A673 (cell line): Measurements from ENCODE around the gene IL15. TPM values are rescaled to one million over a fixed set of nuclear protein-coding genes. Genes with fewer than 3 reads are reported as not detected.

Source experiments
- BruUV-seq: library from RNA; stranded (reverse); fragments of 400-500 nt; replicated peaks from 2 replicates; lab custom pipeline; 2021; lab: Mats Ljungman, UMichigan
- CTCF ChIA-PET: fragments of 300-600 bp; sonication (Branson Sonifier 250); formaldehyde crosslinking; loops from one replicate; lab custom pipeline; 2022; ENCODE audit warnings: antibody characterized with exemption; lab: Charles Lee
- POLR2A ChIA-PET: fragments of 300-600 bp; sonication (Branson Sonifier 250); formaldehyde crosslinking; loops from one replicate; lab custom pipeline; 2022; ENCODE audit warnings: antibody characterized with exemption; ENCODE audit not compliant: low non-redundant PET; lab: Charles Lee
- DNase-seq: peaks from one replicate; pipeline ENCODE4 v3.0.0-alpha.2; 2015; ENCODE audit warnings: low spot score
- H3K27ac ChIP-seq: fragments of 200-600 bp; sonication (generic); 2 replicates; pipeline ENCODE4 v1.5.1; 2016; ENCODE audit warnings: mixed run types, low read depth, mild to moderate bottlenecking, mixed read lengths, antibody characterized with exemption, low read length; ENCODE audit not compliant: poor library complexity, severe bottlenecking
- H3K27me3 ChIP-seq: fragments of 200-600 bp; sonication (generic); replicated peaks from 2 replicates; pipeline ENCODE4 v1.6.1; 2017; ENCODE audit warnings: mixed run types, low read depth, mild to moderate bottlenecking, mixed read lengths, antibody characterized with exemption, low read length; ENCODE audit not compliant: insufficient read depth, poor library complexity
- H3K36me3 ChIP-seq: fragments of 200-600 bp; sonication (generic); 2 replicates; pipeline ENCODE4 v1.6.1; 2016; ENCODE audit warnings: mixed run types, mild to moderate bottlenecking, mixed read lengths, antibody characterized with exemption, low read length; ENCODE audit not compliant: insufficient read depth, poor library complexity, severe bottlenecking
- H3K4me1 ChIP-seq: fragments of 200-600 bp; sonication (generic); 2 replicates; pipeline ENCODE4 v1.6.1; 2017; ENCODE audit warnings: mixed run types, mild to moderate bottlenecking, mixed read lengths, antibody characterized with exemption, low read length; ENCODE audit not compliant: insufficient read depth, poor library complexity, severe bottlenecking
- H3K4me3 ChIP-seq: fragments of 200-600 bp; sonication (generic); 2 replicates; pipeline ENCODE4 v1.5.1; 2016; ENCODE audit warnings: low read depth, mixed run types, mild to moderate bottlenecking, mixed read lengths, low read length; ENCODE audit not compliant: poor library complexity, severe bottlenecking
- H3K9me3 ChIP-seq: fragments of 200-600 bp; sonication (generic); 2 replicates; pipeline ENCODE4 v1.6.1; 2016; ENCODE audit warnings: mixed run types, low read depth, mild to moderate bottlenecking, mixed read lengths, antibody characterized with exemption, low read length; ENCODE audit not compliant: poor library complexity, severe bottlenecking
- CTCF ChIP-seq: fragments of 300-800, 200-600 bp; sonication (generic); conservative IDR thresholded peaks from 2 replicates; pipeline ENCODE4 v1.5.1; 2017; ENCODE audit warnings: low read depth, mild to moderate bottlenecking, antibody characterized with exemption, low read length, moderate library complexity, mixed read lengths
- EZH2 ChIP-seq: fragments of 200-600 bp; sonication (generic); IDR thresholded peaks from 2 replicates; pipeline ENCODE4 v1.6.1; 2017; ENCODE audit warnings: borderline replicate concordance, low read depth, mild to moderate bottlenecking, mixed read lengths, antibody characterized with exemption, low read length; ENCODE audit not compliant: poor library complexity, severe bottlenecking
- intact Hi-C: fragments of 100-400 bp; cut with micrococcal nuclease; formaldehyde crosslinking; loops from one replicate; pipeline ENCODE4 v1.10.0; 2022; ENCODE audit not compliant: unreplicated experiment
- total RNA-seq: library from RNA; stranded (reverse); gene quantifications from 2 replicates; pipeline ENCODE4 v1.2.3, GENCODE V29; 2021

IL15 gene
- total RNA-seq, 1 experiment from 2014 or later = 0.21 TPM

- POLR2A ChIA-PET = no interaction called here
- CTCF ChIA-PET = no interaction called here
- Histone ChIP-seq H3K27me3 (no peaks in the 10 kb centered on the region), H3K4me1 (no peaks in the 10 kb centered on the region), H3K36me3 (no peaks in the 10 kb centered on the region), H3K9me3 (no peaks in the 10 kb centered on the region), H3K27ac (no peak overlapping the region), H3K4me3 (no peak overlapping the region)
- DNase-seq = no peak
- TF ChIP-seq EZH2 (no peak), CTCF (no peak)
- no TSS peak for BruUV-seq
- intact Hi-C loops = no loop called here
Measured at GRCh38 chr4:141659539-141659938, 23.2 kb downstream of the IL15 start.

DNA sequence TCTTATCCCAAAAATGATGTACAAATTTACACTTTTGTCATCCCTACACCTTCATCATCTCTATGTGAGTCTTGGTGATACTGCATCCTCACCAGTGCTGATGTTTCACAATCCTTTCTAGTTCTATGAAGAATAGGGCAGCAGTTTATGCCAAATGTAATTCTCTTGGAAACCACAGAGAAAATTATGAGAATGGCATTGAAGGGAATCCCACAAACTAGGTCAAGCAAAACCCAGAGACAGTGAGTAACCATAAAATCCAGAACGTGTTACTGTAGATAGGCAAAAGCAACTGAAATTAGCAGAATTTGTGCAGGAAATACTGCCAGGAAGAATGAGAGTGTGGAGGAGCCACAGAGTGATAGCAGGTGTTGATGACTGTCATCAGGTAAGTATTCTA, 24.5 kb downstream of the IL15 start:
- Histone ChIP-seq H3K27ac (no peak overlapping the region), H3K36me3 (no peaks in the 10 kb centered on the region), H3K4me3 (no peak overlapping the region), H3K9me3 (no peaks in the 10 kb centered on the region), H3K4me1 (no peaks in the 10 kb centered on the region), H3K27me3 (no peaks in the 10 kb centered on the region)
- no peak for DNase-seq
- ChIA-PET CTCF (no interaction called here), POLR2A (no interaction called here)
- TF ChIP-seq EZH2 (no peak), CTCF (no peak)
- intact Hi-C loops = no loop called here
- BruUV-seq = no TSS peak

- H3K4me3 ChIP-seq = no peak overlapping the region
- POLR2A ChIA-PET = no interaction called here
- no peaks in the 10 kb centered on the region for H3K4me1 ChIP-seq
- no peaks in the 10 kb centered on the region for H3K27me3 ChIP-seq
- intact Hi-C loops = no loop called here
- TF ChIP-seq CTCF = no peak
- no peak for TF ChIP-seq EZH2
- CTCF ChIA-PET = no interaction called here
- no peak for DNase-seq
- no peaks in the 10 kb centered on the region for H3K36me3 ChIP-seq
- H3K9me3 ChIP-seq = no peaks in the 10 kb centered on the region
- H3K27ac ChIP-seq = no peak overlapping the region
- BruUV-seq = no TSS peak
Measured at GRCh38 chr4:141668200-141668910, 32.0 kb downstream of the IL15 start.
